GM21423 (cell line): ENCODE results near the gene GGTA1.
"Not testable (repeated sequence)": the region's sequence is repeated elsewhere in the genome, so short reads cannot be mapped to it uniquely, and the experiment has no call there.

ENCODE experiments used
- ATAC-seq: cut with Tn5 transposase; IDR thresholded peaks from one replicate; pipeline ENCODE4 v1.9.1; 2021; ENCODE audit warnings: mild to moderate bottlenecking, moderate library complexity; ENCODE audit not compliant: unreplicated experiment

The GGTA1 gene

GRCh38 chr9:121459513-121459912 lies 40.1 kb downstream of the GGTA1 start:
- ATAC-seq, result no peak

DNA sequence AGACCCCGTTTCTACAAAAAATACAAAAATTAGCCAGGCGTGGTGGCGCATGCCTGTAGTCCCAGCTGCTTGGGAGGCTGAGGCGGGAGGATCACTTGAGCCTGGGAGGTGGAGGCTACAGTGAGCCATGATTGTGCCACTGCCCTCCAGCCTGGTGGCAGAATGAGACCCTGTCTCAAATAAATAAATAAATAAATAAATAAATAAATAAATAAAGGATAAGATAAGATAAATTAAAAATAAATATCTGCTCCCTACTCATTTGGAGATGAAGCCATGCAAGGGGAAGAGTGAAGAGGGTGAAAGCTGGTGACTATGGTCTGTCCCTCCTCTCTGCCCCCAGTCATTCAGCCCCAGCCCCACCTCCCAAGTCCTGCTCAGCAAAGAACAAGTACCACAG lies 41.2 kb downstream of the GGTA1 start:
- not testable (repeated sequence) for ATAC-seq

- ATAC-seq, result no peak
Measured at GRCh38 chr9:121455527-121456239, 44.0 kb downstream of the GGTA1 start.

GRCh38 chr9:121454972-121455371 lies 44.7 kb downstream of the GGTA1 start:
- no peak for ATAC-seq

DNA sequence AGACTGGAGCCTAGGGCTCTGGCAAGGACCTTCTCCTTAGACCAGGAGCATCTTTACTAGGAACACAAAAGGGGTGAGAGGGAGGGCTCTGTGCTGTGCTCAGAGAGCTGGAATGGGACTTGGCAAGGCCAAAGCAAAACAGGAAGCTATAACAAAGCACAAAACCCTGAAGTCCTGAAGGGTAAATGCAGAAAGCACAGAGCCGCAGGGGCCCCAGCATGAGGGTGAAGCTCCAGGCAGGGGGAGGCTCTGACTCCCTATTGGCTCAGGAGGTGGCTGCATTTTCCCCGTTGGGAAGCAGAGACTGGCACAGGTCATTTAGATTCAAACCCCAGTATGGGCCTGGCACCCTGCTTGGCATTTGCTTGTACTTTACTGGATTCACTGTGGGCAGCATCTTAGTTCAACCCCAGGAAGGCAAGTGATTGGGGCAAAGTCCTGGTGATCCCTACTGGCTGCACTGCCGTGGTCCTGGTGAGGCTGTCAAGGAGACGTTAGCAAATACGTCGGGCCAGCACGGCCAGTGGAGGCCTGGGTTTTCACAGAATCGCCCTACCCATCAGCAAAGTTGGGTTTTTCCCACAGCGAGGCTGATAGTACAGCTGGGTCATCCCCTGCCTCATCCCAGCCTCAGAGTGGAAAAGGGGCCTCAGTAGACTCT lies 46.3 kb downstream of the GGTA1 start:
- ATAC-seq, result no peak

- ATAC-seq, result no peak
Measured at GRCh38 chr9:121452085-121452484, 47.6 kb downstream of the GGTA1 start.

DNA sequence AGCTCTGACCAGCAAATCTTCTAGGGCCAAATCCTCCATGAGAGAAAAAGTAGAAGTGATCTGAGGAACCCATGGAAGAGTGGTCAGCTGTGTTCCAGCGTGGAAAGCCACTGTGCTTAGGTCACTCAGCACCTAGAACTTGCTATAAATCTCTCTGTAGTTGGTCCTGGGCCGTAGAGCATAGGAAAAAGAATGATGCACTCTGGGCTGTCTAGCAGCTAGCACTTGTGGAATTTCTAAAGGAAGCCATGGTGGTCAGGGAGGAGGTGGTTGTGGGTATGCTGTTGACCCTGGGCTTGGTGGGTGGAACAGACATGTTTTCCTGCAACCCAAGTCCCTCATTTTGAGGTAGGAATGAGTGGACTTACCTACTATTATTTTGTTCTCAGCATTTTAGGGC lies 48.1 kb downstream of the GGTA1 start:
- no peak for ATAC-seq

DNA sequence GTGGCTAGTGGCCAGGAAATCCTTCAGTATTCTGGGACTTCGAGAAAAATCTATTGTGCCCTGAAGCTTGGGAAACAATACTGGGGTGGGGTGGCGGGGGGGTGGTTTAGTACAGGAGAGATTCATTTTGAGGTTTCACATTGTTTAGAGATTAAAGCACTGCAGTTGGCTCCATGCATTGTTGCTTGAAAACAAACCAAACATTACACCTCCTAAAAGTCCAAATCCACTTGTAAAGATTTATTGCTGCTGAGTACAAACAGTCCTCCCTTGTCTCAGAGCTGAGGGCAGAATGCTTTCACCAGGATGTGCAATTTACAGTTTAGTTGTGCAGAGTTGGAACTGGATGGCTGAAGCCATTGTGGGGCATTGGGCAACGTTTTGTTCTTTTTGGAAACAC lies 49.4 kb downstream of the GGTA1 start:
- no peak for ATAC-seq

DNA sequence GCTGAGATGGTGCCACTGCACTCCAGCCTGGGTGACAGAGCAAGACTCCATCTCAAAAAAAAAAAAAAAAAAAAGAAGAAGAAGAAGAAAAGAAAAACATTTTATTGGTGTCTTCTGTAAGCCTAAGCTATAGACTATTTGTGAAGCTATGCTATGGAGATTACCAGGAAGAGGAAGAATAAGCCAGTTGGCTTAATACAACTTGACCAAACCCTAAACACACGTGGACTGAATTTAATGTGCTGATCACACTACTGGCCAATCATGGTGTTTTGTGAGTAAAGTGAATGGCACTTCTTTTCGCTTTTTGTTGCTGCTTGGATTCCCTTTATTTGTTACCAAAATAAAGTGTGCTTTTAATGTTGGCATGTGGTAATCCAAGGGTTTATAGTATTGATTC lies 49.9 kb downstream of the GGTA1 start:
- ATAC-seq, result no peak

GRCh38 chr9:121447321-121447834 lies 52.3 kb downstream of the GGTA1 start:
- no peak for ATAC-seq

GRCh38 chr9:121445986-121446385 lies 53.7 kb downstream of the GGTA1 start:
- ATAC-seq, result no peak

GRCh38 chr9:121443981-121444380 lies 55.7 kb downstream of the GGTA1 start:
- ATAC-seq, result no peak

- no peak for ATAC-seq
Measured at GRCh38 chr9:121441165-121441564, 58.5 kb downstream of the GGTA1 start.

GRCh38 chr9:121439711-121440664 lies 59.7 kb downstream of the GGTA1 start:
- no peak for ATAC-seq

DNA sequence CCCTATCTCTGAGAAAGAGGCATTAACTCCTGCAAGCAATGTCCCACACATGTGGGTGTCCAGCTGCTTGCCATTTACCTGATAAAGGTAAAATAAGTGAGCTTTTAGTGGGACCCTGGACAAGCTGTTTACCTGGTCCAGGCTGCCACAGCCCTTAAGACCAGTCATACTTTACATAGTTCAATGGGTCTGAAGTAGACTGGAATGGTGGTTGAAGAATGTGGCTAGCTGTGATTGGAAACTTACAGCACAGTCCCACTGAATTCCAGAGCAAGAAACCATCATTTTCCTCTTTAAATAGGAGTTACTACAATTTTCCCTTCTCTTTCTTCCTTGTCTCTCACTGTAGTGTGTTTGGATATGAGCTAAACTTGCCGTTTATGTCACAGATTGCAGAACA lies 60.6 kb downstream of the GGTA1 start:
- ATAC-seq, result no peak

GRCh38 chr9:121437891-121438290 lies 61.8 kb downstream of the GGTA1 start:
- ATAC-seq, result no peak

DNA sequence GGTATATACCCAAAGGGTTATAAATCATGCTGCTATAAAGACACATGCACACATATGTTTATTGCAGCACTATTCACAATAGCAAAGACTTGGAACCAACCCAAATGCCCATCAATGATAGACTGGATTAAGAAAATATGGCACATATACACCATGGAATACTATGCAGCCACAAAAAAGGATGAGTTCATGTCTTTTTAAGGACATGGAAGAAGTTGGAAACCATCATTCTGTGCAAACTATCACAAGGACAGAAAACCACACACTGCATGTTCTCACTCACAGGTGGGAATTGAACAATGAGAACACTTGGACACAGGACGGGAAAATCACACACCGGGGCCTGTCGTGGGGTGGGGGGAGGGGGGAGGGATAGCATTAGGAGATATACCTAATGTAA lies 62.6 kb downstream of the GGTA1 start:
- not testable (repeated sequence) for ATAC-seq

- ATAC-seq, result no peak
Measured at GRCh38 chr9:121434969-121435368, 64.7 kb downstream of the GGTA1 start.

GRCh38 chr9:121427899-121428298 lies 71.7 kb downstream of the GGTA1 start:
- no peak for ATAC-seq

DNA sequence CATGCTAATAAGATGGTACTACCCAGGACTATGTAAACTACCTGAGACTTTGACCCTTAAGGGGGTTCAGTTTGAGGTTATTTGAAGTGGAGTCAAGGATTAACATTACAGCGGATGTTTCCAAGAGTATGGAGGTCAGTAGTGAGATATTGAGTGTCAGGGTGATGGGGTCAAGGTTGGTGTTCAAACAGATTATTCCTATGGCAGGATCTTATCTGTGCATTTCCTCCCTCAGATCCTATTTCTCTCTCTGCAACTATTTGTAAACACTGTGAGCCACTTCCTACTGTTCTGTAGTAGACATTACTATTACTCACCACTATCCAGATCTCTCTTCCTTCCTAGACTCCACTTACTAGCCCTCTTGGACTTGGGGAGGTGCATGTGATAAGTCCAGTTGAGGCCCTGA lies 75.6 kb downstream of the GGTA1 start:
- ATAC-seq, result no peak

- no peak for ATAC-seq
Measured at GRCh38 chr9:121411993-121412392, 87.7 kb downstream of the GGTA1 start.
